HG02642 (cell line): Measurements from ENCODE around the gene GALNT2.

ENCODE experiments used
- ATAC-seq: cut with Tn5 transposase; IDR thresholded peaks from one replicate; pipeline ENCODE4 v1.9.1; 2021; ENCODE audit warnings: mild to moderate bottlenecking; ENCODE audit not compliant: unreplicated experiment, poor library complexity

The GALNT2 gene

DNA sequence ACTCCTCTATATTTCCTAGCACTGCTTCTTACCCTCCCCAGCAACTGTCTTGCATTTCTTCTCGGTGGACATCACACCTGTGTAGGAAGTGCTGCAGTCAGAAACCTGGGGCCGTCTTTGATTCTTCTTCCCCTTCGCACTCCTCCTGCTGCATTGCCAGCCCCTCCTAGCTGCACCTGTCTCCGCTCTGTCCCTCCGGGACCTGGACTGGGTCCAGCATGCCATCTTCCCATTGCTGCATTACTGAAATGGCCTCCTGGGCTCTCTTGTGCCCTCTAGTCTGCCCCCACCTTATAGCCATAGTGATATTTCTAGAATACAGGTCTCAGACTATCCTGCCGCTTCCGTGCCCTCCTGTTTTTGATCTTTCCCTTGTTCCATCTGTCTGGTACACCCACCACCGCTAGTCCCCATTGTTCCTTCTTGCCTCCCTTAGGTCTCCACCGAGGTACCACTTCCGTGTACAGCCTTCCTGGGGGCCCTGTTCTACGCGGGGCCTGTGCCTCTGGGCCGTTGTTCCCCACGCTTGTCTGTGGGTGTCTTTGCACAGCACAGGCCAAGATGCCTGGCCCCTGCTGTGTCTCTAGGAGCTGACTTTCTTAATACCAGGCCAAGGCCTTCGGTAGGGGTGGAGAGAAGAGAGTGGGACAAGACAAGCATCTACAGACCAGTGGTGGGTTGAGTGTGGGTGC is 107.6 kb downstream of the GALNT2 start:
- no peak for ATAC-seq

GRCh38 chr1:230175163-230175747 is 108.2 kb downstream of the GALNT2 start:
- ATAC-seq: no peak

- no peak for ATAC-seq
Measured at GRCh38 chr1:230175839-230176238, 108.8 kb downstream of the GALNT2 start.

DNA sequence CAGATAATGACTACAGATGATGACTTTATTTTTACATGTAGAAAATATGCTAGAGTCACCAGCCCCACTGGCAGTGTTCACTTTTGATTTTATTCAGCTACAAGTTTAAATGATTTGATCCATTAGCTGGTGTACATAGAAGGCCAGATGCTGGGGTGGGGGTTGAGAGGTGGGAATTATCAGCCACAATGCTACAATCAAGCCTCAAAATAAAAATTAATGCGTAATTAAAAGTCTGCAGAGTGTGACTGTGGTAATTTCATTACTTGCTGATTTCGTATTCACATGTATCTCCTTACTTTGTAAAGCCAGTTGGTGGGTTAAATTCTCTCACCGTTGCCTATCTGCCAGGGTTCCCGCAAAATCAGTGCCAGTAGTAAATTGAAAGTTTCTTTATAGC is 109.3 kb downstream of the GALNT2 start:
- ATAC-seq: no peak

DNA sequence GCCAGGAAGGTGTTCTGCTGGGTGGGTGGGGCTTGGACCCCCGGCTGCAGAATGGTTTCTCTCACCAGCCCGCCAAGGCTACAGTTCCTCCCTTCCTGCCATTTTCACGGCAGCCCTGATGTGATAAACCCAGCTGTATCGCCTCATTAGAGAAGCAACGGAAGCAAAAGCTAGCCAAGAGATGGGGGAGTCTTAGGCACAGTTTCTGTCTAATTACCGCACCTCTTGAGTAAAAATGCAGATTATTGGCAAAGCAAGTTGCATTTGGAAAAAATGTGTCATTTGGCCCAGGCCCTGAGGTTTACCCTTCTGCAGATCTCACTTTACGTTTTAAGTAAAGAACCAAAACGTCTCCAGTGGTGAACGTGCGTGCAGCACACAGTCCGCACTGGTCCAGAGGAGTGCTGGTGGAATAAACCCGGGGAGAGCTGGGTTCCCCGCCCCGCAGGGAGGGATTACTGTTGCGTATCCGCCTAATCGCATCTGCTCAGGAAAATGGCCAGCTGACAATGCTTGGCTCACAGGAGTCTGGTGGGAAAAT is 109.9 kb downstream of the GALNT2 start:
- ATAC-seq: no peak

DNA sequence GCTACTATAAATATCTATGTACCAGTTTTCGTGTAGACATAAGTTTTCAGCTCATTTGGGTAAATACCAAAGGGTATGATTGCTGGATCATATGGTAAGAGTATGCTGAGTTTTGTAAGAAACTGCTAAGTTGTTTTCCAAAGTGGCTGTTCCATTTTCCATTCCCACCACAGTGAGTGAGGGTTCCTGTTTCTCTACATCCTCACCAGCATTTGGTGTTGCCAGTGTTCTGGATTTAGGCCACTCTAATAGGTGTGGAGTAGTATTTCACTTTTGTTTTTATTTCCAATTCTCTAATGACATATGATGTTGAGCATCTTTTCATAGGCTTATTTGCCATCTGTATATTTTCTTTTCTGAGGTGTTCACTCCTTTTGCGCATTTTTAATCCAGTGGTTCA is 112.2 kb downstream of the GALNT2 start:
- no peak for ATAC-seq

DNA sequence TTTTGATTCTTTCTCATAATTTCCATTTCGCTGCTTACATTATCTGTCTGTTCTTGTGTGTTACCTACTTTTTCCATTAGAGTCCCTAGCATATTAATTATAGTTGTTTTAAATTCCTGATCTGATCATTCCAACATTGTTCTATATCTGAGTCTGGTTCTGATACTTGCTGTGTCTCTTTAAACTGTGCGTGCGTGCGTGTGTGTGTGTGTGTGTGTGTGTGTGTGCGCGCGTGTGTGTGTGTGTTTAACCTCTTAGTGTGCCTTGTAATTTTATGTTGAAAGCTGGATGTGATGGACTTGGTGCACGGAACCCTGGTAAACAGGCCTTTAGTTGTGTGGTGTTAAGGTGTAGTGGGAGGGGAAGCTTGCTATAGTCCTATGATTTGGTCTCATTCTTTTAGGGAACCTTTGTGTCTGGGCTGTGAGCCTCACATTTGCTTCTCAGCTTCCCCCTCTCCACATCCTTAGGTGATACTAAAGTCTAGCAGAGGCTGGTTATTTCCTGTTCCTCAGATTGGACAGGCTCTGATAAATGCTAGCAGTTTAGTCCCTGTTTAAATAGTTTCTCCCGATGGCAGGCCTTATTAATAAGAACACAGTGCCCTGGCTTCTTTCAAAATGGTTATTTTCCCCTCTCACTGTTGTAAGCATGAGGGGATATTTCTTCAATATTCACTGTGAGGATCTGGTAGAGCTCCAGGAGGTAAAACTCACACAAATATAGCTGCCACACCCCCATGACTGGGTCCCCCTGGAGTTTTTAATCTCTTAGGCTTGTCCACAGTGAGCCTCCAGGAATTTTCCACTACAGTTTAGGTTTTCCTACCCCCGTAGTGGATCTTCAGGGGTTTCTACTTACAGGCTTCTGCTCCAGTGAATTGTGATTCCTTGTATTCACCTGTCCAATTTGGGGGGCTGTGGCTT is 118.3 kb downstream of the GALNT2 start:
- ATAC-seq: no peak

DNA sequence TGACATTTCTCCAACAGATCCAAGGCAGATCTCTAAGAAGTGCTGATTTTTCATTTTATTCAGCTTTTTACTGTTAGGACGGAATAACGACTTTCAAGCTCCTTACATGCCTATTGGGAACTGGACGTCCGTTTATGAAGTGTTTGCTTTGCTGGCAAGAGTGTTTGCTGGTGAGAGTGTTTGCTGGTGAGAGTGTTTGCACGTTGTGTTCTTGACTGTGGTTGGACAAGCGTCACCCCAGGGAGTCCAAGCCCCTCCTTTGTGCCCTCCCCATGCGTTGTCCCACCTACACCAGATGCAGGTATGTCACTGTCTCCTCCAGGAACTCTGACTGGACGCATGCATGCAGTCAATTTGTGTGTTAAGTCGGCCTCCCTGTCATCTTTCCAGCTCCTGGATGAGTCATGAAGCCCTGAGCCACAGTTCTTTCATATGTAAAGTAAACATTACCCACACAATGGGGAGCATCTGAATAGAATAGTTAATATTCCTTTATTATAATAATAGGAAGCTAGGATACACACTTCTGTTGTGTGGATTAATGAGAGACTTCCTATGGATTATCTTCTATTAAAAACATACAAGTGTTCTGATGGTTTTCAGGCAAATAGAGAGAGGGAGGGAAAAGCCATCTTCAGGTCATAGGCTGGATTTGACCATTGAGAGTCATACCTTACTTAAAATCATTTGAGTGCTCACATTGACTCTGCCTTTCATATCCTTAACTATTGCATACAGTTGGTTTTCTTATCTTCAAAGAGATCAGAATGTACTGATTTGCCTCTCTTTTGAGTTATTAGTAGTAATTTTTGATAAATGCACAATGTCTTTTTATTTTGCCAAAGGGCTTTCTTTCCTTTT is 119.2 kb downstream of the GALNT2 start:
- ATAC-seq: no peak

- ATAC-seq: no peak
Measured at GRCh38 chr1:230186874-230187273, 119.8 kb downstream of the GALNT2 start.

DNA sequence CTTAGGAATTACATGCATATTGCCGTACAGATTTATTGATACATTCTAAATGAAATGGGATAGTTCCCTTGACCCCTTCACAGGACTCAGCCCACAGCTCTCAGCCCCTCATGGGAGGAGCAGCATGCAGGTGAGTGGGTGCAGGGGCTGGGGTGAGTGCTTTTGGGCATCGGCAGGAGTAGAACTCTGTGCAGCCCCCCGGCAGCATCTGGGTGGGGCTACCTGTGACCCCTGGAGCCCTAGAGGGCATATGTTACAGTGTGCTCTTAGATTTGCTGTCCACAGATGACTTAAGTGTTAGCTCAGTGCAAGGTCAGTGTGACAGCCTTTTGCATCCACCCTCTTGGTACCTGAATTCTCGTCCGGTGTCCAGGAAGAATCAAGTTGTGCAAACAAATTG is 120.3 kb downstream of the GALNT2 start:
- no peak for ATAC-seq

DNA sequence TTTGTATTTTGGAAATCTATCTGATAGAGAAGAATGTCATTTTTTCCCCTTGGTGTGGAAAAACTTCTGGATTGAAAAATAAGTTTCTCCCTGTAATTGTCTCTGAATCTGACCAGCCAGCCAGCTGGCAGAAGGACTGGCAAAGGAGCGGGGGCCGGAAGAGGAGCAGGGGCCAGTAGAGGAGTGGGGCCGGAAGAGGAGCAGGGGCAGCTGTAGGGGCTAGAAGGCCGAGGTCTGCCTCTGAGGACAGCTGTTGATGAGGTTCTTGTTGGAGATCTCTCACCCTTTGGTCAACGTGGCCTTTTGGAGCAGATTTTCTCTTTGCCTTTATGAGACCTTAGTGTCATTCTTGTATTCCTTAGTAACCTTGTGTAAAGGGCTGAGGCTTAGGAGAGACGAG is 121.8 kb downstream of the GALNT2 start:
- ATAC-seq: no peak

- no peak for ATAC-seq
Measured at GRCh38 chr1:230189341-230189740, 122.3 kb downstream of the GALNT2 start.

GRCh38 chr1:230189824-230190223 is 122.8 kb downstream of the GALNT2 start:
- ATAC-seq: no peak

GRCh38 chr1:230191079-230191804 is 124.2 kb downstream of the GALNT2 start:
- no peak for ATAC-seq

DNA sequence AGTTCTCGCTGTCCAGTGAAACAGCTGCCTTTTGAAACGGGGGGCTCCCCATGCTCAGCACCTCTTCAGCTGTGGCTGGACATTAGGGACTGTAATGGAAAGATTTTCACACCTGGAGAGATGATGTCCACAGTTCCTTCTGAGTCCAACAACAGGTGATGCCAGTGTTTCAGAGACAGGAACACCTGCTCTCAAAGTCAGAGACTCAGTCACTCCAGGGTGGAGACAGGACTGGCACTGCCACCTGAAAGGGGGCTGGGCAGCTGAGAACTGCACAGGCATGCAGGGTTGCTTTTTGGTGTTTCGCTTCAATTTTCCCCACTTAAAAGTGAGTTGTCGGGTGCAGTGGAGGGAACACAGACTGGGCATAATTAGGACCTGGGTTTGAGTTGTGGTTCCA is 124.8 kb downstream of the GALNT2 start:
- ATAC-seq: no peak

- ATAC-seq: no peak
Measured at GRCh38 chr1:230194525-230194924, 127.5 kb downstream of the GALNT2 start.

- ATAC-seq: no peak
Measured at GRCh38 chr1:230195199-230195598, 128.2 kb downstream of the GALNT2 start.

DNA sequence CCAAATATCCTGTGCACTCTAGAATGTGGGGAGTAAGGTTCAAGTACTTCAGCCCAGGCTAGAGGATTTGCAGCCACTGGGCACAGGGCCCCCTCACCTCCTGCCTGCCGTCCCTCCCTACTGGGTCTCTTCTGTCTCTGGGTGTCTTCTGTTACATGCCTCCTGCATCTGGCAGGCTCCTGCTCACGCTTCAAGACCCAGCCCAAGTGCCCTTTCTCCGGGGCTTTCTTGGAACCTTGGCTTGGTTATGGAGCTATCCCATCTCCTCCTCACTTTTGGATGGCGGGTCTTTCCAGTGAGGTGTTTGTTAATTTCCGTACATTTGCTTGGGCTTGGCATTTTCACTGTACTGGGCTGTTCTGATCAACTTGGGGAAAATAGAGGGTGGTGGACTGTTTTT is 129.0 kb downstream of the GALNT2 start:
- ATAC-seq: no peak
